ENCODE results near the gene TXNRD1.
A peak's percentile ranks its signal among the peaks of the same experiment; 100 is the strongest.
"Not testable (repeated sequence)": the region's sequence is repeated elsewhere in the genome, so short reads cannot be mapped to it uniquely, and the experiment has no call there.

TXNRD1 gene

GRCh38 chr12:104197264-104197663 is 18.3 kb upstream of the TXNRD1 start:
- no peak for DNase-seq

- no peak for DNase-seq
These were observed 15.6 kb upstream of the TXNRD1 start for GRCh38 chr12:104199964-104200363.

- DNase-seq = peak in 6 of 14 donors; percentile 3 to 40 (median 10)
These were observed 14.2 kb upstream of the TXNRD1 start for GRCh38 chr12:104201238-104202001.

GRCh38 chr12:104204690-104205480 is 10.7 kb upstream of the TXNRD1 start:
- DNase-seq = peak in 1 of 14 donors; percentile 1

GRCh38 chr12:104207416-104208205 is 8.0 kb upstream of the TXNRD1 start:
- DNase-seq = no peak

- DNase-seq = no peak
These were observed 3.1 kb upstream of the TXNRD1 start for GRCh38 chr12:104212516-104212915.

GRCh38 chr12:104213952-104214351 is 1.6 kb upstream of the TXNRD1 start:
- DNase-seq = no peak

GRCh38 chr12:104216521-104216924 is 944 bp downstream of the TXNRD1 start:
- DNase-seq = no peak

- not testable (repeated sequence) for DNase-seq
These were observed 2.9 kb downstream of the TXNRD1 start for GRCh38 chr12:104218506-104218905.

- no peak for DNase-seq
These were observed 3.4 kb downstream of the TXNRD1 start for GRCh38 chr12:104218935-104219334.

- DNase-seq = no peak
These were observed 3.8 kb downstream of the TXNRD1 start for GRCh38 chr12:104219361-104219892.

- no peak for DNase-seq
These were observed 4.4 kb downstream of the TXNRD1 start for GRCh38 chr12:104219908-104220404.

GRCh38 chr12:104220931-104221330 is 5.4 kb downstream of the TXNRD1 start:
- DNase-seq = no peak

GRCh38 chr12:104222976-104223375 is 7.4 kb downstream of the TXNRD1 start:
- no peak for DNase-seq

- no peak for DNase-seq
These were observed 8.1 kb downstream of the TXNRD1 start for GRCh38 chr12:104223712-104224111.

GRCh38 chr12:104226672-104227071 is 11.1 kb downstream of the TXNRD1 start:
- no peak for DNase-seq

GRCh38 chr12:104230304-104231095 is 14.9 kb downstream of the TXNRD1 start:
- DNase-seq = no peak

GRCh38 chr12:104232609-104233280 is 17.2 kb downstream of the TXNRD1 start:
- no peak for DNase-seq

GRCh38 chr12:104234926-104235499 is 19.4 kb downstream of the TXNRD1 start:
- no peak for DNase-seq

GRCh38 chr12:104237930-104238329 is 22.4 kb downstream of the TXNRD1 start:
- no peak for DNase-seq
